ENCODE data around the gene ZCCHC24.
A peak's percentile ranks its signal among the peaks of the same experiment; 100 is the strongest.
"Not testable (repeated sequence)": the region's sequence is repeated elsewhere in the genome, so short reads cannot be mapped to it uniquely, and the experiment has no call there.

Gene ZCCHC24

DNA sequence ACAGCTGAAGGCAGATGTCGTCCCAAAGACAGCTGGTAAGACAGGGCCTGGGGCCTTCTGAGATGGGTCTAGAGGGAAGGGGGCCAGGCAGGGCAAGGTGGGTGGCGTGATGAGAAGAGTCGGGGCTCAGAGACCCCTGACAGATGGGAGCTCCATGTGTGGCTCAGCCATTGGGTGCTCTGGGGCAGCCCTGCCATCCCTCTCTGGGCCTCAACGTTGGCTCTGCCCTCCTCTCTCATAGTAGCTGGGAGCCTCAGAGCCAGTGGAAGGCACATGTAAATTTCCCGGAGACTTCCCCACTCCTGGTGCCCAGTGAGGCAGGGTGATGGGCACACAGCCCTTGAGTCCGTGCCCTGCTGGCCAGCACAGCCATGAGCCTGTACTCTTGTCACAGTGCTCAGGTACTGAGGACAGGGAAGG lies 96.3 kb downstream of the ZCCHC24 start:
- no peak for DNase-seq (ENCODE audit: extremely low read depth in 1 of 2, low read depth in 1 of 2)

DNA sequence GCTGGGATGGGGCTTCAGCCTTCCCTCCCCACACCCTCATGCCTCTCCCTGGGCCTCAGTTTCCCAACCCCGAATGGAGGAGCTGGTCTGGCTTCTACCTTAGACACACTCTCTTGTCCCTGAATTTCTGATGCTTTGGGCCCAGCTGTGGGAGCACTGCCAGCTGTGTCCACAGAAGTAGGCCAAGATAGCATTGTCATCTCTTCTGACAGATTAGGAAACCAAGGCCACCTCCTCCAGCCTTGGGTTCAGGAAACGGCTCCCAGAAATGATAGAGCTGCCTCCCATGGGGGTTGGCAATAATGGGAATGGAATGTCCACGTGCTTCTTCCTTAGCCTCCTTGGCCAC lies 96.8 kb downstream of the ZCCHC24 start:
- no peak for DNase-seq (ENCODE audit: extremely low read depth in 1 of 2, low read depth in 1 of 2)

DNA sequence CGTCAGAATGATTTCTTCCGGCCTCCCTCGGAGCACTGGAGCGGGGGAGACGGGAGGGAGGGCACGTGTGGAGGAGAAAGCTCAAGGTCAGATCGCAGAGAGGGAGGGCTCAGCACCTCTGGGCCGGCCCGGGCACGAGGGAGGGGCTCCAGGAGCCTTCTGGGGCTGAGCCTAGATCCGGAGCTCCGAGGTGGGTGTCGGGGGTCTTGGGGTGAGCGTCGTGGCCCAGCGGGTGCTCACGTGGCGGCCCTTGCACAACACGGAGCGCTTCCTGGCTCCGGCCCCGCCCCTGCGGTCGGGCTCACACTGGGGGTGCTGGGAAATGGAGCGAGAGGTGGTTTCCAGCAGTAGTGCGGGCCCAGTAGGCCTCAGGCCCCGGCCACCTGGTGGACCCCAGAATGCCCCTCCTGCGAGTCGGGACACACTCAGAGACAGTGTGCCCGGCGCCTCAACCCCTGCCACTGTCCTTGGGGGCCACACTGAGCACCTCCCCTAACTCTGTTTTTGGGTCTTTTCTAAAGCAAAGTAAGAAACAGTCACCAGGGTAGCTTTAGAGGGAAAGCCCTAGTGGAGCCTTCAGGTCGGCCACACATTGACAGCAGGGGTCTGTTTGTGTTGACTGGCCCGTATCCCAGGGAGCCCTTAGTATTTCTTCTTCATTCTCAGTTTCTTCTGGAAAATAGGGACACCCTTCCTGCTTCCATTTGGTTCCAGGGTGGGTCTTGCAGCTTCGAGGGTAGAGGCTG lies 97.4 kb downstream of the ZCCHC24 start:
- peak in 1 of 2 donors; percentile 57 for DNase-seq (ENCODE audit: extremely low read depth in 1 of 2, low read depth in 1 of 2)

DNA sequence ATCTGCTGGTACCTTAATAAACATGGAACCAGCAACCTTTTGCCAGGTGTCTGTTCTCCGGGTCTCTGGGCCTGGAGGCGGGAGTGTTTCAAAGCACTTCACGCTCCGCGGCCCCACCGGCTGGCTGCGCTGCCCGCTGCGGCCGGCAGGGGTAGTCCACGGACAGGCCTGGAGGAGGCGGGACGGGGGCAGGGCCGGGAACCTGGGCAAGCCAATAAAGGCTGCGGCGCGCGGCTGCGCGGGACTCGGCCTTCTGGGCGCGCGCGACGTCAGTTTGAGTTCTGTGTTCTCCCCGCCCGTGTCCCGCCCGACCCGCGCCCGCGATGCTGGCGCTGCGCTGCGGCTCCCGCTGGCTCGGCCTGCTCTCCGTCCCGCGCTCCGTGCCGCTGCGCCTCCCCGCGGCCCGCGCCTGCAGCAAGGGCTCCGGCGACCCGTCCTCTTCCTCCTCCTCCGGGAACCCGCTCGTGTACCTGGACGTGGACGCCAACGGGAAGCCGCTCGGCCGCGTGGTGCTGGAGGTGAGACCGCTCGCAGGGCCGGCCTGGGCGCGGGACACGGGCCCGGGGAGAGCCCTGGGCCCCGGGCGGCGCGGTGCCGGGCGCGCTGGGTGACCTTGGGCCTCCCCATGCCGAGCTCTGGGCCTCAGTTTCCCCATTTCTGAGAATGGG lies 98.1 kb downstream of the ZCCHC24 start, which contains the start of gene PPIF:
TSS of gene PPIF (plus strand) at position 244 of the 668 bp plus-strand sequence. CDS start at position 324, 80 bp downstream.
- peak; percentile 75 to 88 for DNase-seq (ENCODE audit: extremely low read depth in 1 of 2, low read depth in 1 of 2)

DNA sequence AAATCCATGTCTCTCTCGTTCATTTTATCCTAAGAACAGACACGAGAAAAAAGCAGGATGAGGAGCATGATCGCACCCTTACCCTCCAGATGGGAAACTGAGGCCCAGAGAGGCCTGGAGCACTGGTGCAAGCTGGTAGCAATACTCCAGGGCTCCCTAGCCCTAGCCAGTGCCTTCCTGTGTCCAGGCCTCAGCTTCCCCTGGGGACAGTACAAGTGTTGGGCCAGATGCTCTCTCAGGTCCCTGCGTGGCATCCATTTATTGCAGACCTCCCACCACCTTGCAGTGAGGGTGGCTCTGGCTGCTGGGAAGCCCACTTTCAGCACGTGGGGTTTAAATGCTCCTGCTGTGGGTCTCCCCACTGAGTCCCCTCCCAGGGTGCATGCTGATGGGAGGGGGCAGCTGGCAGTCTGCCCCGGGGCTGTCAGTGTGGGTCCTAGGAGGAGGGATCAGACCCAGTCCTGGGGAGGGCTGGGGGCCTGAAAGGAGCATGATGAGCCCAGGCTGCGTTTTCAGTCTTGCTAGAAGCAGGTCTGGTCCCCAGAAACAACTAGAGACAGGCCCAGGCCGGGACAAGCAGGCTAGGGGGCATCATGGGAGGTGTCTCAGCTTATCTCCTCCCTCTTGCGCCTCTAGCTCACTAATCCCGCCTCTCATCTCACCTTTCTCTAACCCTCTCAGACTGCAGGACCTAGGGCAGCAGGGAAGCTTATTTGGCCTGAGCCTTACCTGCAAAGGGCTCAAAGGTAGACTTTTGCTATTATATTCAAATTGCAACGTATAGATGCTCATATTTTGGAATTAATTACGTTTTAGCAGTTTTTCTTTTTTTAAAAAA lies 98.8 kb downstream of the ZCCHC24 start:
- DNase-seq (ENCODE audit: extremely low read depth in 1 of 2, low read depth in 1 of 2): no peak

DNA sequence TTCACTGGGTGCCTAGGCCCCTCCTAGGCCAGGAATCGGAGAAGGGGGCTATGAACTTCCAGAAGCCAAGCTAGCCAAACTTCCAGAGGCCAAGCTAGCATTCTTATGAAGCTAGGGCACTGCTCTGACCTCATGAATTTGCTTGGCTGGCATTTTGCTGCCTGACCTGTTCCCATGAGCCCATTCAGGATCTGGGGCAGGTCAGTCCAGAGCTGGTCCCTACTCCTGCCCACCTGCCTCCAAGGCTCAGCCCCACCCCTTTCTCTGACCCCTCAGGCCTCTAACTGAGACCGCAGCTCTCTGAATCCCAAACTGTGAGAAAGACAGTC lies 99.4 kb downstream of the ZCCHC24 start:
- DNase-seq (ENCODE audit: extremely low read depth in 1 of 2, low read depth in 1 of 2): no peak

DNA sequence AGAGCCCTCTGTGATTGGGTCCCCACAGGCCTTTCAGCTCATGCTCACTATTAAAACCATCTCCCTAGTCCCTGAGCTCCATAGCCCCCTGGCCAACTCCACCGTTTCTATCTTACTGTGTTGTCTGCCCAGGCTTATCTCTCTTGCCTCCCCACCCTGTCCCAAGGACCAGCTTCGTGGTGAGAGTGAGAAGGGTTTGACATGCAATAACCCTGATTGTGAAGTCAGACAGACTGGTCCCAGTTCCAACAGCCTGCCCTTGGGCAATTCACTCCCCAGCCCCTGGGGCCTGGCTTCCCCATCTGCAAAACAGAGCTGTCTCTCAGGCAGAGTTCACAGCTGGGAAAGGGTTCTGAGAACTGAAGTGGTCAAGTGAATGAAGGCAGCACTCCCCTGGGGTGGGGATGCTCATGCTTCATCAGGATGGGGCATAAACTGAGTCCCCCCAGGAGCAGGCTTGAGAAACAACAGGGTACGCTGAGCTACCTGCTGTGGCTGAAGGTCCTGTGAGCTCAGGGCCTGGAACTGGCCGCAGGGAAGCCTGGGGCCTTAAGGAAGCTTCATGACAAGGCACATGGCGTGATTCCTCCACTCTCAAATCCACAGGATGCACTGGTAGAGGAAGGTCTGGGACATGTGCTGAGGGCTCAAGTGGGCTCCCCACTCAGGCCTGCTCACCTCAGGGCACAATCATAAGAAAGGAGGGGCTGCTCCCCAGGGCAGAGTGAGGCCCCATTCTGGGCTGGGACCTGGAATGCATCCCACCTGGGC lies 100.0 kb downstream of the ZCCHC24 start:
- DNase-seq (ENCODE audit: extremely low read depth in 1 of 2, low read depth in 1 of 2): no peak

DNA sequence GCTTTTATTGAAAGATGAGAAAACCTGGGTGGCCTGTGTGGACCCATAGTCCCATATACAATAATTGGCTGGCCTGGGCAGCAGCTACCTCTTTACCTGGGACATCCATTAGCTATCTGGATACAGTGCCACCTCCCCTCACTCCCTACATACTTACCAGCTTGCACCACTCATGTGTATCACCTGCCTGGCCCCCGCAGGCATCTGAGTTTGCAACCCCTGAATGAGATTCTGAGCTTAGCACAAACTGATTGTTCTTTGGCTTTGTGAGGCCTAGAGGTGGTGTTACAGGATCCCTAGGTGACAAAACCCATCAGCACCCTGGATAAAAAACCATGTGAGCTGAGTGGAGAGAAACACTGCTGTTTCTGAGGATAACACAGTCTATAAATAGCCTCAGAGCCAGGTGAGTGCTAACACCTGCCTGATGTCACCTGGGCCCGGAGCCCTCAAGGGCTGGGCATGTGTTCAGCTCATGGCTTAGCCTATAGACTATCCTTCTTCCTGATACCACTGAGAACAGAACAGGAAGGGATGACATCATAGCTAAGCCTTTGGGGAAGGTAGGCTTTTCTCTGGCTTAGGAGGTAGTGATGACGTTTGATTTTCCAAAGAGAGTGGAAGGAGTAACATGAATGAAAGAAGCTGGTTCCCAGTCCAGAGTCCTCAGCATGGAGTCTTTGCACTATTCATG lies 100.8 kb downstream of the ZCCHC24 start:
- no peak for DNase-seq (ENCODE audit: extremely low read depth in 1 of 2, low read depth in 1 of 2)

DNA sequence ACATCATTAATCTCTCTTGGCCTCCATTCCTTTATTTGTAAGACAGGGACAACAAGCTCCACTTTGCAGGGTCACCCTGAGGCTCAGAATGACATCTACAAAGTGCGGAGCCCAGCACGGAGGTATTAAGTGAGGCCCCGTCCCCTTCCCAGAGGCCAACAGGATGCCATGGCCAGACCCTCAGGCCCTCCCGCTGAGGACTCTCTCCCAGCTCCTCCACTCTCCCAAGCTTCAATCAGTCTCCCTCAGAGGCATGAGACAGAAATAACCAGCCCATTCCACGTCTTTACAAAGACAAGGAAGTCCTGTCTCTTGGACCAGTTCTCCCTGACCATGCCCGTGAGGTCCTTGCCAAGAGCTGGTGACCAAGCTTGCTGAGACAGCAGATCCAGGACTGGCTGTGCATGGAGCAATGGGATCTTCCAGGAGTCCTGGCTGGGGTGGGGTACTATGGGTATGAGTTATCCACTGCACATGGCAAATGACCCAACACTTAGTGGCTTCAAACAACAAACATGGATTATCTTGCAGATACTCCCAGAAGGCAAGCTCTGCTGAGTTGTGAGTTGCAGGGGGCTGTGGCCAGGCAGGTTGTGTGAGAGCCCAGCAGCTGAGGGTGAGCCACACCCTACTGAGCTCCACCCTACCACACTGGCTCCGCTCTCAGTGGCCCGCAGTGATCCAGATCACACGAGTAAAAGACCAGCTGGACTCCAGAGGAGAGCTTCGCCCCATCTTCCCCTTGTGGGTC lies 102.4 kb downstream of the ZCCHC24 start:
- DNase-seq (ENCODE audit: extremely low read depth in 1 of 2, low read depth in 1 of 2): no peak

DNA sequence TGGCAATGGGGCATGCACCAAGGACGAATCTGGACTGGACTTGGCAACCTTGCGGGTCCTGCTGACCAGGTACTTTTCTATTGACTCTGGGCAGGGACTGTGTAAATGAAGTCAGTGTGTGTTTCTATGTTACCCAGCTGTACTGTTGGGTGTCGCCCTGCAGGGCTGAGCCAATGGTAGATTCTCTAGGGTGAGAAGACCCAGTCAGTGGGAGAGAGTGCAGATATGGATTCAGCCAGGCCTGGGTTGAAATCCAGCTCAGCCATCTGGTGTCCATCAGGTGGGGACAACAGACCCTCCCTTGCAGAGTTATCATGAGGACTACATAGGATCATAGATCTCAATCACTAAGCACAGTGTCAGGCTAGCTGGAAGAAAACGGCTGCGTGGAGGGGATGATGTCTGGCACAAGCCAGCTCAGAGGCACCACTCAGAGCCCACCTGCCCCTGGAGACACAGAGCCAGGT lies 103.1 kb downstream of the ZCCHC24 start:
- DNase-seq (ENCODE audit: extremely low read depth in 1 of 2, low read depth in 1 of 2): no peak

DNA sequence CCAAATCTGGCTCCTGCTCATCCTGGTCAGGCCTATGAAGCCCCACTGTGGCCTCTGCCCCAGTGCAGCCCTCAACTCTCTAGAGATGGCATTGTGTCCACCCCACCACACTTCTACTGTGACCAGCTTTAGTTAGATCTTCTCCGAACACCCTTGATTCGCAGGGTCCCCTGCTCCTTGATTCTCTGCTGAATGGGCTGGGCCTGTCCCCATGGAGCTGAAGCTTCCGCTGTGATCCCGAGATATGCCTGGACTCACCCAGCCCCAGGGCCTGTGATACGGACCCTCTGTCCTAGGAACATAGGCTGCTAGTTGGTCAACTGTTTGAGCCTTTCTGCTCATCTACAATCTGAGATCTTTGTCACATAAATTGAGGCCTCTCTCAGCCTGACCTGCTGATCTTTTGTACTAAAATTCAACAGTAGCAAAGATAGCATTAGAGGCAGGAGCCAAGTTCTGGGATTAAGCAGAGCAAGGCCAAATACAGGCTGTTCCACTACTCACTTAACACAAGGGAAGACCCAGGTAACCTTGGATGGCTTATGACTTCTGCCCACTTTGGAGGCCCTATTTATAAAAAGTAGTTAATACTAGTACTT lies 104.7 kb downstream of the ZCCHC24 start:
- DNase-seq (ENCODE audit: extremely low read depth in 1 of 2, low read depth in 1 of 2): no peak

DNA sequence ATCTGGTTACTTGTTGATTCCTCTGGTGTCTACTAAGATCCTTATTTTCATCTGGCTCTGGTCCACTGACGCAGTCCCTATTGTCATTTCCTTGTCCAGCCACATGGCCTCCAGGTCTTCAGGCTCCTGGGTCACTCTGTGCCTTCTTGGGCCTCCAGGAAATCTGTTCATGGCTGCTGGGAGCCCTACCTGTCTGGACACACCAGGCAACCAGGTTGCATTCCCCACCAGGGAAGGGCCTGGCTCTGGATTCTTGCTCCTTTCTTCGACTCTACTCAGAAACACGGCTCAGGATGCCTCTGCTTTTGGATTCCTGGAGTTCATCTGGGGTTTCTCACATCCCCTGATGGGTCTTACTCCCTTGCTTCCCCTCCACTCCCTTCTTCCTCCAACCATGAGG lies 106.2 kb downstream of the ZCCHC24 start:
- no peak for DNase-seq (ENCODE audit: extremely low read depth in 1 of 2, low read depth in 1 of 2)

DNA sequence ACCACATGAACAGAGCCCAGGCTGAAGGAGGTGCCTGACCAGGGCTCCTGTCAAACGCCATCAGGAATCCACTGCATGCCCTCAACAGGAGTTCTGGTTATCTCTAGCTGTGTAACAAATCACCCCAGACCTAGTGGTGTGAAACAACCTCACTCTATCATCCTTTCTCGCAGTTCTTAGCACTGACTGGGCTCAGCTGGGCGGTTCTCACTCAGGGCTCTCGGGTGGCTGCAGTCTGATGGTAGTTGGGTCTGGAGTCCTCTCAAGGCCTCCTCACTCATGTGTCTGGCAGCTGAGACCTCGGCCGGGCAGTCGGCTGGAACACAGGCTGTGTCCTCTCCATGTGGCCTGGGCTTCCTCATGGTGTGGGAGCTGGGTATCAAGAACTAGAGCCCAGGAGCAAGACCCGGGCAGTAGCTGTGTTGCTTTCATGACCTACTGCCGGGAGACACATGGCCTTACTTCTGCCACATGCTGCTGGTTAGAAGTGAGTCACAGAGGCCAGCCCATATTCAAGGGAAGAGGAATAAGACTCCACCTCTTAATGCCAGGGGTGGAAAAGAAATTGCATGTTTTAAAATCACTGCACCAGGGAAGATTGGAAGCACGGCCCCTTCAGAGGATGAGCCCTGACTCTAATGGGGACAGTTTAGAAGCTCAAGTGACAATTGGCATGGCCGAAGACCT lies 107.5 kb downstream of the ZCCHC24 start:
- DNase-seq (ENCODE audit: extremely low read depth in 1 of 2, low read depth in 1 of 2): not testable (repeated sequence)

DNA sequence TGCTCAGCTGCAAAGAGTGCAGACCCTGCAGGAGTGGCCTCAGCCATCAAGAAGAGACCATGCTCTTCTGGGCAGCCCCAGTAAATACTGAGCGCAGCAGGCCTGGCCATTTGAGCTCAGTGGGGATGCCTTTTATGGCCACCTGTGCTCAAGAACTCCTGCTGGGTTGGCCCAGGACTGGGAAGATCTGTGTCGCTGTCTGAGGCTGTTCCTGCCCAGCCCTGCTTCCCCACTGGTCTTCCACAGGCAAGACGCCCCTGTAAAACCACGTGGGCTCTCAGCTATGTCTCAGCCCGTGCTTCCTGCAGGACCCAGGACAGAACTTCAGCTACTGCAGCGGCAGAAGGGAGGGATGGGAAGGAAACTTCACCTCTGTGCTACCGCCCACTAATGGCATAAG lies 108.7 kb downstream of the ZCCHC24 start:
- DNase-seq (ENCODE audit: extremely low read depth in 1 of 2, low read depth in 1 of 2): no peak

DNA sequence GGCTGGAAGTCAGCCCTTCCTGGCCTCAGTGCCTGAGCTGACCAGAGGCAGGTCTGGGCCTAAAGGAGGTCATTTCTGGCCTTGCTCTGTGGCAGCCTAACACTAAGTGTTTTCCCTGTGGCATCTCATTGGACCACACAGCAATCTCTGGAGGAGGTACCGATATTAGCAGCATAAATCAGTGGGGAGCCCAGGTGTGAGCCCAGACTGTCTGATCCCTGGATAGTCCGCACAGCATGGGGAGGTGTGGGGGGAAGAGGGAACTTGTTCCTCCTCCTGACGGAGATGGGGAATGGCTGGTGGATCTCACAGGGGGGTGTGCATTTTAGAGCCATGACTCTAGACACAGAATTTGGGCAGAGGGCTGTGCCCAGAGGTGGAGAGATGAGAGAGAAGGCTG lies 109.1 kb downstream of the ZCCHC24 start:
- DNase-seq (ENCODE audit: extremely low read depth in 1 of 2, low read depth in 1 of 2): no peak

DNA sequence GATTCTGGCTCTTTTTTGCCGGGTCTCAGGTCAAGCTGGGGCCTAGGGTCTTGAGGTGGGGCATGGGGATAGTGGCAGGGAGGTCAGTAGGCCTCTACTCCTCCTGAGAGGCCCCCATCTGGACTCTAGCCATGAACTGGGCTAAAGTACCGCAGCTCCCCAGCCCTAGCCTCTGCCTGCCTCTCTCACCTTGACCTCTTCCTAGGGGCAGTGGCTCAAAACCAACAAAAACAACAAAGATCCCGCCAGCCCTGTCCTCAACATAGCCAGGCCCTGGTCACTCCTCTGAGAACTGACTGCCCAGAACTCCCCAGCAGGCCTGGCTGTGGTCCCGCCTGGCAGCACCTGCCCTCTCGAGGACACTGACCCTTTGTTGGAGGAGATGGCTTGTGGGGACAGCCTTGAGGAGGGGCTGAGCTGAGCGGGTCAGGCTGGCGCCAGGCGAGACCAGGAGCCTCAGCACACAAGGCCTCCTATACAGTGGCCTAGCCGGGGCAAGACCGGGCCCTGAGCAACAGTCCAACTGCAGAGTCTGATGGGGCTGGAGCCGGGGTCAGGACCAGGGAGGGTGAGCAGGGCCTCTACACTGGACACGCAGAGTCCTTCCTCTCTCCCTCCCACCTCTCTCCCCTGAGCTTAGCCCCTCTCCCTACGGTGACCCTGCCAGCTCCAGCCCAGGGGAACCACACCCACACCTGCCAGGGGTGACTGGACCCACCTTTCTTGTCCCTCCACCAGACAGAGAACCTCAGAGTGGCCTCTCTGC lies 109.8 kb downstream of the ZCCHC24 start:
- no peak for DNase-seq (ENCODE audit: extremely low read depth in 1 of 2, low read depth in 1 of 2)

DNA sequence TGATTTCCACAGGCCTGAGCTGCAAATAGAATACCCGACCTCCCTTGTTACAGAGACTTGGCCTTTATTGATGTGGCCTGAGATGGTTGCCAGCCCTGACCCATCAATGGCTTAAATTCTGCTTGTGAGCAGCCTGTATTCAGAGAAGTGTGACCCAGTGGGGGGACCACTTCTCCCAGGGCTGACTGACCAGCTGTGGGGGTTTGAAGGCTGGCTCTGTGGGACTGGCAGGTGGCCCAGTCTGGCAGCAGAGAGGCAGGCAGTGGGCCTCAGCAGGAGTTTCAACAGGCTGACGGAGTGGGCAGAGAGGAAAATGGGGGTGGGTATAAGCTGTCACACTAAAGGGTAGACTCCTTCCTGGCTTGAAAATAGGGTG lies 110.3 kb downstream of the ZCCHC24 start:
- DNase-seq (ENCODE audit: extremely low read depth in 1 of 2, low read depth in 1 of 2): no peak

DNA sequence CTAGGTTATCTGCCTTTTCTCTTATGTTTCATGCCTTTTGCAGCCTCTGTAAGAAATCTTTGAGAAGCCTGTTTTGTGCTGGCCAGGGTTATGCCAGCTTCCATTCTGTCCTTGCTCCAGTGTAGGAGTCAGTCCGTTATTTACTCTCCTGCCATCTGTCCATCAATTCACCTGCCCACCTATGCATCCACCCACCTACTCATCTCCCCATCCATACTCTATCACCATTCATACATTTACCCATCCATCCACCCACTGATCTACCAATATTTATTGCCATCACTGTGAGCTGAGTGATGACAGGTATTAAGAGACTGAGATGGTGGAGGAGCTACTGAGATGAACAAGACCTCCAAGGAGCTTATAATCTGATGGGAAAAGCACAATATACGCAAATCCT lies 110.9 kb downstream of the ZCCHC24 start:
- DNase-seq (ENCODE audit: extremely low read depth in 1 of 2, low read depth in 1 of 2): no peak

All from activated CD8-positive, alpha-beta memory T cell treated with anti-CD3 and anti-CD28 coated beads for 1 hour (primary cell).